SKM-1 treated with dmso at 0.1 percent for 144 hours (cell line): Measurements from ENCODE around the gene ARHGAP8.
"Not testable (repeated sequence)": the region's sequence is repeated elsewhere in the genome, so short reads cannot be mapped to it uniquely, and the experiment has no call there.

Experiments used
- DNase-seq: peaks from one replicate; lab custom pipeline; 2025; ENCODE audit not compliant: unreplicated experiment; lab: John Stamatoyannopoulos, UW

ARHGAP8 gene

GRCh38 chr22:44855855-44856254, 103.5 kb downstream of the ARHGAP8 start:
- no peak for DNase-seq

GRCh38 chr22:44858819-44859218, 106.4 kb downstream of the ARHGAP8 start:
- DNase-seq, result not testable (repeated sequence)

- DNase-seq, result no peak
These were observed 107.3 kb downstream of the ARHGAP8 start for GRCh38 chr22:44859641-44860040.

GRCh38 chr22:44860311-44860710, 107.9 kb downstream of the ARHGAP8 start:
- DNase-seq, result no peak

- DNase-seq, result no peak
These were observed 108.9 kb downstream of the ARHGAP8 start for GRCh38 chr22:44861245-44861644.

- DNase-seq, result no peak
These were observed 109.9 kb downstream of the ARHGAP8 start for GRCh38 chr22:44862281-44862680.

- no peak for DNase-seq
These were observed 110.8 kb downstream of the ARHGAP8 start for GRCh38 chr22:44862981-44863860.

GRCh38 chr22:44865193-44866057, 113.0 kb downstream of the ARHGAP8 start:
- DNase-seq, result no peak

- DNase-seq, result no peak
These were observed 116.8 kb downstream of the ARHGAP8 start for GRCh38 chr22:44869196-44869595.

GRCh38 chr22:44870021-44870420, 117.6 kb downstream of the ARHGAP8 start:
- no peak for DNase-seq

GRCh38 chr22:44871782-44872181, 119.4 kb downstream of the ARHGAP8 start:
- DNase-seq, result no peak

GRCh38 chr22:44876921-44877320, 124.5 kb downstream of the ARHGAP8 start:
- DNase-seq, result no peak

GRCh38 chr22:44878483-44879300, 126.3 kb downstream of the ARHGAP8 start:
- DNase-seq, result no peak

- no peak for DNase-seq
These were observed 126.9 kb downstream of the ARHGAP8 start for GRCh38 chr22:44879301-44879680.

- no peak for DNase-seq
These were observed 128.4 kb downstream of the ARHGAP8 start for GRCh38 chr22:44880610-44881290.

GRCh38 chr22:44881624-44882023, 129.2 kb downstream of the ARHGAP8 start:
- DNase-seq, result no peak

- DNase-seq, result no peak
These were observed 130.0 kb downstream of the ARHGAP8 start for GRCh38 chr22:44882226-44882905.

GRCh38 chr22:44883011-44883421, 130.6 kb downstream of the ARHGAP8 start:
- no peak for DNase-seq

GRCh38 chr22:44884562-44884961, 132.2 kb downstream of the ARHGAP8 start:
- DNase-seq, result no peak
